Raji (cell line): ENCODE data around the gene PDE1C.

Source experiments
- POLR2A ChIP-seq: IDR thresholded peaks from 2 replicates; pipeline ENCODE4 v1.6.1; 2011; ENCODE audit warnings: low read depth, low read length, control low read depth; ENCODE audit not compliant: insufficient read depth

The PDE1C gene

DNA sequence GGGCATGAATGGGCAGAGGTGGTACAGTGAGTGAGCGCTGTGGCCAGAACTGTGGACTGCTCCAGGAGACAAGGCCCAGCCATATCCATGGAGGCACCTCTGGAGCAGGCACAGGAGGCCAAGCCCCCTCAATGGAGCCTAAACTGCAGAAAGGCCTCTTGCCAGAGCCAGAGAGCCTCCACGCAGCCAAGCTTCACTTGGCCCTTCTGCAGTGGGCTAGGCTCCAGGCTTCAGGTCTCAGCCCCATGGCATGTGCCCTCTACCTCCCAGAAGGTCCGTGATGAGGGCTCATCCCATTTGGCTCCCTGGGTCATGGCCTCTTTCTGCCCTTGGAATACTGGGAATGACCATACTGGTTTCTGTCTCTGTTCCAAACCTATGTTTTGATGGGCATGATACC lies 8.9 kb downstream of the PDE1C start:
- no peak for TF ChIP-seq POLR2A

DNA sequence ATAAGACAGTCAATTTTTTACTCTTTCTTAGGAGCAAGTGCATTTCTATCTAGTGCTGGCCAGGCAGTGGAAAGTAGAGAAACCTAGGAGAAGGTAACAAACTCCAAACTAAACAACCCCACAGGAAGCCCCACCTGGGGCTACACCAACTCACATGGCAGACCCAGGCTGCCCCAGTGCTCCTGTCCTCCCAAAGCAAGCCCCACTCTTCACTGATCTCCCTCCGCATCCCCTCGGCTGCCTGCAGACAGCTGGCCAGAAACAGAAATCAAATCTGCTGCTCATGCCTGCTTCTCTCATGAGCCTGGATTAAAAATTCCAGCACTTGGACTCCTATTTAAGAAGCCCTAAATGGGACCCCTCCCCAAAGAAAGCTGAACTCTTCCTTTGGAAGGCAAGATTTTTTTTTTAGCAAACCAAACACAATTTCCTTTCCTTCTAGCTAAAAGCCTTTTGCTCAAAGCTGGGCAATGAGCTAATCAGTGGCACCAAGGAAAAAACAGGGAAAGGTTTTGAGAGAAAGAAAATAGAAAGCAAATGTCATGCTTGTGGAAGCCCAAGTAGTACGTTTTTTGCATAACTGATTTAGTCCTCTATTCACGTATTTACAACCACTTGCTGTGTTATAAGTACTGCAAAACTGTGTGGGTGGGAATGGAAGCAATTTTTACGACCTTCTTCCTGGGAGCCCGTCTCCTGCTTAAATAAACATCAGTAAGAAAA lies 10.8 kb downstream of the PDE1C start:
- TF ChIP-seq POLR2A = no peak

DNA sequence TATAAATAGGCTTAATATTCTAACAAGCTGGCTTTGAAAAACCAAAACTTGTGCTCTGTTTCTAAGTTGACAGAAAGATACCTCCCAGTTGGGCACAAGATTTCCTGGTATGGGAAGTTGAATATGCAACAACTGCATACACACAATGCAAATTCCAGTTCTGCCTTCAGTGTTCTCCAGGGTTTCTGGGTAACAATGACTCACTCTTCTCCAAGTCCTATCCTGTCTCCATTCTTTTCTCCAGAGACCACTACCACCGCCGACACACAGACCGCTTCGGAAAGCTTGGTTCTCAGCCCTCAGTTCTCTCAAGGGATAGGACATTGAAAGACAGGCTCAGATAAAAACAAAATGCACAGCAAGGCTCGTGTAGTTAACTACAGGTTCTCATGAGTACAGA lies 12.2 kb downstream of the PDE1C start:
- no peak for TF ChIP-seq POLR2A

DNA sequence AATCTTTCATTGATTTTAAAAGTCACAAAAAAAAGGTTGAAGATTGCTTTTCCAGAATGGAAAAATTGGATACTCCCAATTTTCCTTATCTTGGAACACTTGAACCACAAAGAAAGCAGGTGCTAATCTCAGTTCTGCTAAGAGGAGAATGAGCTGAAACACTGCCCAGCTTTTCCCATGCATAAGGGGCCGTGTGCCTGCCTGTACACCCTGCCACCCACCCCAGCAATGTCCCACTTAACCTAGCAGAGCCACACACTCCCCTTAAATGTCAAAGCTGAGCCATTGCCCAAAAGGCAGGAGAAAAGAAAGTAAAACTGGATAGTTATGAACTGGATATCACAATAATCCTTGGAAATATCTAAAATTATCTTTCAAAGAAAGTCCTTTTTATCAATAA lies 13.4 kb downstream of the PDE1C start:
- TF ChIP-seq POLR2A = no peak

DNA sequence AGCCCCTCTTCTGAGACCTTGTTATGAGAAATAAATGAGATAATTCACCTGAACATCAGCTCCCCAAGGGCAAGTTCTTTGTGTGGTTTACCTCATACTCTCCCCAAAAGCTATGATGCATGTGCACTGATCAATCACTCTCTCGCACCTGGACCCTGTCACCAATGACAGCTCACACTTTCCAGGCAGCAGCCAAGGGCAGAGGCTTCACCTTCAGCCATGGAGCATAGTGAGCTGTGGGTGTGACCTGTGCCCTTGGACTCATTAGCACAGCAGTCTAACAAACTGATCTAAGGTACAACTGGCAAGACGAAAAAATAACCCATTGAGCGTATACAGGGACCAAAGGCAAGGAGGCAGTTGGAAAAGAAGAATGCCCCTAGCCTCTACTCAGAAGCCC lies 17.0 kb downstream of the PDE1C start:
- no peak for TF ChIP-seq POLR2A

DNA sequence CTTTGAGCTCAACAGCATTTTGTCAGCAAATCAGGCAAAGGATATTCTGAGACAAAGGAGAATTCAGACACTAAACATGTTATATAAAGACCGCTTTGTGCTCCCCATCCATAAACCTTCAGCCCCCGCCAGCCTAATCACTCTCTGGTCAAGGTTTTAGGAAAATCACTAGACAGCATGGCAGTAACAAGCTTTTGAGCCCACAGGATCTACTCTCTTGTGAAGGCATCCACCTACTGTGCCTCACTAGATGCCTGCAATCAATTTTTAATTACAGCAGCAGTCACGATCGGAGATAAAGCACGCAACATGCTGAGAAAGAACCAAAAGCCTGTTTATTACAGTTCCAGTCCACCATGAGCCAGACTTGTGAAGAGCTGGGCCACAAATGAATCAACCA lies 19.1 kb downstream of the PDE1C start:
- TF ChIP-seq POLR2A = no peak

DNA sequence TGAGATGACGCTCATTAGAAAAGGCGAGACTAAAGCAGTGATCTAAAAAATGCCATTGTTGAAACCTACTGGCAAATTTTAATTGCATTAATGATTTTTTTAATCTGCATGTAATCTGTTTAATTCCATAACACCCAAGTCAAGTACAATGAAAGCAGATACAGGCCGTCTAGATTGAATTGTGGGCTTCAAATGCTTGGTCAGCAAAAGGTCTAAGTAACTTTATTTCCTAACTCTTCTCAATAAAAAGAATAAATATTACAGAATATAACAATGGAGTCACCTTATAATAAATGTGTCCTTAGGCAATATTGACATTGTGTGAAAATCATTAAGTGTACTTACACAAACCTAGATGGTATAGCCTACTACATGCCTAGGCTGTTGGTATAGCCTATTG lies 20.6 kb downstream of the PDE1C start:
- no peak for TF ChIP-seq POLR2A

DNA sequence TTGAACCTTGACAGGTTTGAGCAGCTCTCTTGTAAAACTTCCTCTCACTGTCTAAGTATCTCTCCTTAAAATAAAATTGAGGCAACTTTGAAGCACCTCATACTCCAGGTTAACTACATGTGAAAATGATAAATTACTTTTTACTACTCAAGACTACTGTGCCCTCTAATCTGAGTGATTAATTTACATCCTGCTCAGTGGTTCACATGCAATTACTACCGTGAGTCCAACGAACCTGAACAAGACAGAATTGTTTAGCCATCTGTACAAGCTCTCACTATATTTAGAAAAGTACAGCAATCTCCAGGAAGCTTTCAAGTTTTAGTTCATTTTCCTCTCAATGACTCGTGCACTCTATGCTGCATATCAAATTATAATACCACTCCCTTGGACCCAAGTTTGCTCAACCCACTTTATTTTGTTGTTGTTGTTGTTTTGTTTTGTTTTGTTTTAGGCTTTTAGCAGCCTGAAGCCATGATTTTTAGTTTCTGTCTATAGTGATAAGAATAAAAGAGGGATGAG lies 21.2 kb downstream of the PDE1C start:
- TF ChIP-seq POLR2A = no peak

DNA sequence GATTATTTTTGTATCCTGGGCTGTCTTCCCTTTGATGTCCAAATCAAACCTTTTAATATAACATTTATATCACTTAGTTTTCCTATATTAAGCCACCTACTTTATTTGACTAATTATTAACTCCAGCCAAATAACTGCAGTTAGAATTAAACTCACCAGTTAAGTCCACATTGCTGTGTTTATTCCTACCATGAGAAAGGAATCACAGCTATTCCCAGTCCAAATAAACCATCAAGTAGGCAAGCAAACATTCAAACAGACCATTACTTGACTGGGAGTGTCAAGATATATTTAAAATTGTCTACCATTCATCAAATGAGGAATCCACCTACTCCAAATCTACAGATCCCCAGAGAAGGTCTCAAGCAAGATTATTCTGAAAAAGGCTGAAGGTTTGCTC lies 22.4 kb downstream of the PDE1C start:
- no peak for TF ChIP-seq POLR2A

DNA sequence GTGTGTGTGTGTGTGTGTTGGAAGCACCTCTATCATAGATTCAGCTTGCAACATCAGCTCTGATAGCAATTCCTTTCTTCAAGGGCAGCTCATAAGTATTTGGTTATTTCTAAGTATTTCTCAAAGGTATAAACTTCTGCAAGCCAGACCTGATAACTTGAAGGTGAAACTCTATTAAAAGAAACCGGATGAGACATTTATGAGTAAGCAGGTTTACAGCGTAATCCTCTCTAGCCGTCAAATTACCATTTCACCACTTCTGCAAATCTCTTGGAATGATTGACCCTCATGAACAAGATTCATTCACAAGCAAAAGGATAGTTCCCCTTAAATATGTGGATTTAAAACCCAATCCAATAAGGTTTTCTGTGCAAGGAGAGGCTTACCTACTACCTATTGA lies 23.1 kb downstream of the PDE1C start:
- TF ChIP-seq POLR2A = no peak

DNA sequence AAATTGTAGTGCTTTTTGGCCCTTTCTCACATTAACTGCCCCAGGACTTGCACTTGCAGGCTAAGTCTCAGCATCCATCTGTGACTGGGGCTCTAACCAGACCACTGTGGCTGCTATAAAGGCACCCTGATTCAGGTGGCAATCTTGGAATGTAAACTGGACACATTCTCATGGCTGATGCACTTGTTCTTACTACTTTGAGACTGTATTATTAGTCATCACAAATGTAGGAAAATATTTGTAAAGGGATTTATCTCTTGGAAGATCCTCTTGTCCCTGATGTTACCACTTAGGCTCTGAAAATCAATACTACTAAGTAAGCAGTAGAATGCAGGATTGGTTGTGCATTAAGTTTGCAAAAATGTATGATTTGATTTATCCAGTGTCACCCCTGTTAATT lies 25.0 kb downstream of the PDE1C start:
- TF ChIP-seq POLR2A = no peak

DNA sequence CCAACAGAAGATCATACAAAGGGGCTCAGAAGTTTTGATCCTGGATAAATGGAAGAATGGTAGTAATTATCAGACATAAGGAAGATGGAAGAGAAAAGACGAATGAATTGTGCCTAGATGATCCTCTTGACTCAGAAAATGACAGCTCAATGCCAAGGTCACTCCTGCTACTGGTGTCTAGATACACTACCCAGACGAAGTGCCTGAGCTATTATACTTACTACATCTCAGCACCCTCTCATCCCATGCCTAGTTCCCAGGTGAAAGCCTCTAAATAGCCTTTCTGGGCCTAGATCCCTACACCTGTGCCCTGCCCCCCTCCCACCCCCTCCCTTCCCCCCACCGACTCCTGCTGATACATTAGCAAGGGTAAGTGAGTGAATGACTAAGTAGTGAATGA lies 25.5 kb downstream of the PDE1C start:
- no peak for TF ChIP-seq POLR2A

DNA sequence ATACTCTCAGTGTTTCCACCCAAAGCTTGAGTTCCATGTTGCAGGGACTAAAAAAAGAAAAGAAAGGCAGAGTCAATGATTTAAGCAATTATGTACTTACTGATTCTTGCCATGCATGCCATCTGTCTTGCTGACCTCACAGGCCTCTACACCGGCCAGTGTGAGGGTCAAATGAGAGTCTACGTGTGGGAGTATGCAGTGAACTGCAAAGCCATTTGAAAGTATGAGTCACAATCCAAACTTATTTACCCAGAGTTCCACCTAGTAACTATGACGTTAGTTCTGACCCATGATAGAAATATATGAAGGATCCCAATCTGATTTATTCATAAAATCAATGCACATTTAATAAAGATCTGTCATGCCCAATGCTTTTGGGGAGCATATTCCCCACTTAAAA lies 26.5 kb downstream of the PDE1C start:
- no peak for TF ChIP-seq POLR2A

DNA sequence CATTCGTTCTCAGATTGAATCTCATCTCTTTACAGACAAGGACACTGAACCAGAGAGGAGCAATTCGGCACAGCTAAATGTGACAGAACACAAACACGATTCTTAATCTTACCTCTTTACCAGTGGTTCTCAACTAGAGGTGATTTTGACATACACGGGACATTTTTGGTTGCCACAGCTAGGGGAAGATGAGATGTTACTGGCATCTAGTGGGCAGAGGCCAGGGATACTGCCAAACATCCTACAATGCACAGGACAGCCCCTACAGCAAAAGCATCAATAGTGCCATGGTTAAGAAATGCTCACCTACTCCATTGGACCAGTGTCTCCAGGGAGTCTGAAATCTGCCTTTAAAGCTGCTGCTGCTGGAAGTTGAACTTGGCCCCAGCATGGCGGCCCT lies 27.3 kb downstream of the PDE1C start:
- no peak for TF ChIP-seq POLR2A

DNA sequence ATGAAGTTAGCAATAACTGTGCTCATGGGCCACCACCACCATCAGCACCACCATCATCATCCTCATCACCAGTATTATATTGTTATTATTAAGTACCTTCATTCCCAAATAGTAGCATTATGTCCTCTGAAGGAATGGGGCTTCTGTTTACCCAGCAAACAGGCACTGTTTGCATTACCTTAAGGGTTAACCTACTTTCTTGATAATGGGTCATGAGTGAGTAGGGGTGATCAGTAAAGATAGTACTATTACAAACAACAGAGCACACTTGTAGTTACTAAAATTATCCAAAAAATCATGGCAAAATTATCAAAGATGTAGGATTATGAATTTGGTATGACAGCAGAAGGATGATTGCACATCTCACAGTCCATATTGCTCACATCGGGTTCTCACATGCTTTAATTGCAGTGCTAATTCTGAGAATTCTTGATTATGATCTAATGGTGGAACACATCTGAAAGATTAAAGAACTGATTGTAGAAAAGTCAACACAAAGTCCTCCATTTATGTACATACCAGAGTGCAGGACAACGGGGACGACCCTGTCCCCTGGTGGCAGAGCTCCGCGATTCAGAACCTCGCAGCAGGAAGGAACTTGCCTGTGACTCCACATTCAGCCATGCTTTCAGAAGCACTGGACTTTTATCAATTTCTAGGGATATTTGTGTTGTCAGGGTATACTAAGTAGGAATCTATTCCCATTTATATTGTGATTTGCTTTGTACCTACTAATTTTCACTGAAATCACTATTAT lies 31.0 kb downstream of the PDE1C start:
- no peak for TF ChIP-seq POLR2A

DNA sequence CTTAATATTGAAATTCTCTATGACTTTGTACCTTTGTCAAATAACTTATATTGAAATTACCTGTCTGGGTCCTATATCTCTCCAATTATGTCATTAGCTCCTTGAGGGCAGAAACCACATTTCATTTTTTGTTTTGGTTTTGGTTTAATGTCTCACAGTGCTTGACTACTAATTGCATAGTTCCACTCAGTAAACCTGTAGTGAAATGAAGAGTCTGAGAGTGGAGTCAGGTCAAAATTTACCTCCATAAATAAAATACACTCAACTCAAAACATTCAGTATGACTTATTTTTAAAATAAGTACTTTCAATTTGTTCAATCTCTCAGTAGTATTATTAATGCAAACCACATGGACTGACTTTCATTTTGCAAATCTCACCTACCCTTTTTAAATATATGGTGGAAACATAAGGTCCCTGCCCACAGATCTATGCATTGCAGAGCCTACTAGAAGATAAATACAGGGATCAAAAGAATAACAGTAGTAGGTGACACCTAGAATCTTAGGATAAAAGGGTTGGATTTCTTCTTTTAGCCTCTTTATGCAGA lies 32.5 kb downstream of the PDE1C start:
- TF ChIP-seq POLR2A = no peak
